GM10266 (cell line): Measurements from ENCODE around the gene RBP2.

Experiments
- DNase-seq: peaks from one replicate; pipeline ENCODE4 v3.0.0; 2012; ENCODE audit errors: extremely low spot score
- TF ChIP-seq, protein P1 (sequence below): IDR thresholded peaks from 2 replicates; pipeline ENCODE4 v1.5.1; 2012; ENCODE audit warnings: mild to moderate bottlenecking, low read depth; ENCODE audit not compliant: control insufficient read depth, insufficient read depth; ENCODE audit errors: missing control alignments

Gene RBP2

DNA sequence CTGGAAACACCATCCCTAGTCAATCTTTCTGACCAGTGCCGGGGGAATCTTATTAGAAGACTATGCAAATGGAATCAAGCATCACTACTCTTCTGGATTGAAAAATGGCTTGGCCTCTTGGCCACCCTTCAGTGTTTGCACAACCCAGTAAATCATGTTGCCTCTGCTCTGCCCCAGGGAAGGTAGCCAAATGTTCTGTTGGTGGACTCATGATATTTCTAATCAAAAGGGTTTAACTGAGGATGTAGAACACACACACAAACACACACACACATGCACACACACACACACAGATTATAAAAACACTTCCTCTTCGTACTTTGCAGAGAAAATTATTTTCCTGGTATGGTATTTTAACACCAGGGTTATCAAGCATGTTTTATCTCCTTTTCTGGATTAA lies 7.9 kb downstream of the RBP2 start:
- no peak for DNase-seq
- TF ChIP-seq, protein P1, sequence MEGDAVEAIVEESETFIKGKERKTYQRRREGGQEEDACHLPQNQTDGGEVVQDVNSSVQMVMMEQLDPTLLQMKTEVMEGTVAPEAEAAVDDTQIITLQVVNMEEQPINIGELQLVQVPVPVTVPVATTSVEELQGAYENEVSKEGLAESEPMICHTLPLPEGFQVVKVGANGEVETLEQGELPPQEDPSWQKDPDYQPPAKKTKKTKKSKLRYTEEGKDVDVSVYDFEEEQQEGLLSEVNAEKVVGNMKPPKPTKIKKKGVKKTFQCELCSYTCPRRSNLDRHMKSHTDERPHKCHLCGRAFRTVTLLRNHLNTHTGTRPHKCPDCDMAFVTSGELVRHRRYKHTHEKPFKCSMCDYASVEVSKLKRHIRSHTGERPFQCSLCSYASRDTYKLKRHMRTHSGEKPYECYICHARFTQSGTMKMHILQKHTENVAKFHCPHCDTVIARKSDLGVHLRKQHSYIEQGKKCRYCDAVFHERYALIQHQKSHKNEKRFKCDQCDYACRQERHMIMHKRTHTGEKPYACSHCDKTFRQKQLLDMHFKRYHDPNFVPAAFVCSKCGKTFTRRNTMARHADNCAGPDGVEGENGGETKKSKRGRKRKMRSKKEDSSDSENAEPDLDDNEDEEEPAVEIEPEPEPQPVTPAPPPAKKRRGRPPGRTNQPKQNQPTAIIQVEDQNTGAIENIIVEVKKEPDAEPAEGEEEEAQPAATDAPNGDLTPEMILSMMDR = no peak

DNA sequence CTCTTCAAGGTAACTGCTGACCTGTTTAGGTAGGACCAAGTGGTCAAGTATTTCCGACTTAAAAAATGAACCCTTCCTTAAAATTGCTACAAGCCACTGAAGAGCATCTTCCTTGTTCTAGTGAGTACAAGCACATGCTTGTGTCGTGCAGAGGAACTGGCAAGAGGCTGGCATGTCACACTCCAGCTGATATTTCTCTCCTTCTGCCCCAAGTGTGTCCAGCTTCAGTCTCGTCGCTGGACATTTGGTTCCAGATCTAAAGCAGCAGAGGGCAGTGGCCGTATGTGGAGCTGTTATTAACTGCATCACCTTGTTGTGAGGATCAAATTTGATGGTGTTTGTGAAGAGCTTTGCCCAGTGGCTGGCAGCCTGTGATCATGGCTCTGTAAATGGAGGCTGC lies 10.0 kb downstream of the RBP2 start:
- TF ChIP-seq, protein P1 = no peak
- no peak for DNase-seq

DNA sequence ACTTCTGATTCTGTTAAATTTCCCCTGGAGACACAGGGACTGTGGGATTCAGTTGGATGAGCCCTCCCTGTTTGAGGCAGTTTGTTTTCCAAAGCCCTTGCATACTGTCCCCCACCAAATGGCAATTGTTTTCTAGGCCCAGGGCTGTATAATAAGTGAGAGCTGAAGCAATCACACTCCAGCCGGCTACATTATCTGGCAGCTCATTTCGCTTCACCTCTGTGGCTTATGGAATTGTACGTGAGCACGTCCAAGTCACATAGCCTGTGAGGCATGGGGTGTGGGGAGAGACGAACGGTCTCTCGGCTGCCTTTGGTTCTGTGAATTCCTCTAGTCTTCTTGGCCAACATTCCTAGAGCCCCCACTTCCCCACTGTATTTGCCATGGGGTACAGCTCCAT lies 10.7 kb downstream of the RBP2 start:
- TF ChIP-seq, protein P1 = no peak
- DNase-seq = no peak

DNA sequence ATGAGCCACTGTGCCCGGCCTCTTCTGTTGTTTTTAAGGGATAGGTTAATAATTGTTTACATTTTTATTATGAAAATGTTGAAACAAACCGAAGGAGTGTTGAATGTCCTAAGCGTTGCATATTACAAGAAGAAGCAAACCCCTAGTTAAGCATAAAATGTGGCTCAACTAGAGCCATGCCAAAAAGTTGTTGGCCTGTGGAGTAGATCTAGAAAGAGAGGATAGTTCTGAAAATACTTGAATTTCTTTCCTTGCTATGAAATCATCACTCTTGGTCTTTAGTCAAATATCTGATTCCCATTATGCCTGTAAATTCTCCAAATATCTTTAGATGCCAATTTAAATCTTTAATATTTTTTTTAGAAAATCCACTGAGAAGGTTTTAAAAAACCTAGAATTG lies 12.8 kb downstream of the RBP2 start:
- TF ChIP-seq, protein P1 = no peak
- no peak for DNase-seq

DNA sequence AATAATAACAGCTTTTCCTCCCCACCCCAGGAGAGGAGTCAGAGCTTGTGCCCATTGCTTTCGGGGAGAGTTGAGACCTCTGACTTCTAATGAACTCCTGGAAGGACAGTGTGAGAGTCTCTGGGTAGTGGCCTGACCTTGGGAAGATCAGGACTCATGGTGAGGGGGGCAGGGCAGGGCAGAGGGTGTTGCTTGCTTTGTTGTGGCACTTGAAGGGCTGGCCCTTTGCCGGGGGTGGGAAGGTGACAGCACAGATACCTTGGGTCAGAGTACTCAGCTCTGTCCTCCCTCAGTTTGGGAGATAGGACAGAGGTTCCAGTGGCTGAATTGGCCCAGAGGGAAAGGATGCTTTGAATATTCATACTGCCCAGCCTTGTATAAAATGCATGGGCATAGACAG lies 15.8 kb downstream of the RBP2 start:
- TF ChIP-seq, protein P1 = no peak
- DNase-seq = no peak

DNA sequence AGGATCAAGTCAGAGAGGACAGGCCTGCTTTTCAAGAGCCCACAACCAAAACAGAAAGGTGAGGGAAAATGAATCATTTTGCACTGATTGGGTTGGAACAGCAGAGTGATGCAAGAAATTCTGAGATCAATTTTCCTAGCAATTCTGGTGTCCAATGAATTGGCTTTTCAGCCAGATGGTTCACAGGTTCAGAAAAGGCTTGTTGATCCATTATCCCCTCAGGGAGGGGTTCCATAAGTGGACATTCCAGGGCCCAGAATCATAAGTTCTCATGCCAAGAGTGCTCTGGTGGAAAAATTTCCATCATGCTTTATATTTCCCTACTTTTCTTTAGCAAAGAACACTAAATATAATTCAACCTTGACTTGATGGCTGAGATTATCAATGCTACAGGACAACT lies 16.2 kb downstream of the RBP2 start:
- no peak for DNase-seq
- TF ChIP-seq, protein P1 = no peak

DNA sequence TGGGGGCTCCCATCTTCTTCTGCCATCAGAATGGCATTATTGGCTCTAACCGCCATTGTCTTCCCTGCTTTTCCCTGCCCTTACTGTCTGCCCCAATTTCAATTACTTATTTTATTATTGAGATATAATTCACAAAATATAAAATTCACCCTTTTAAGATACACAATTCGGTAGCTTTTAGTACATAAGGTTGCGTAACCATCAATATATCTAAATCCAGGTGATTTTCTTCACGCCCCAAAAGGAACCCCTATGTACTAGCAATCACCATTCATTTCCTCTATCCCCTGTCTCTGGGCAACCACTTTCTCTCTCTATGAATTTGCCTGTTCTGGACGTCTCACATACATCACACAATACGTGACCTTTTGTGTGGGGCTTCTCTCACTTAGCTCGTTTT lies 18.0 kb downstream of the RBP2 start:
- DNase-seq = no peak
- TF ChIP-seq, protein P1 = no peak
